Measurements from ENCODE around the gene MS4A14.
A peak's percentile ranks its signal among the peaks of the same experiment; 100 is the strongest.
"Not testable (repeated sequence)": the region's sequence is repeated elsewhere in the genome, so short reads cannot be mapped to it uniquely, and the experiment has no call there.

The MS4A14 gene

DNA sequence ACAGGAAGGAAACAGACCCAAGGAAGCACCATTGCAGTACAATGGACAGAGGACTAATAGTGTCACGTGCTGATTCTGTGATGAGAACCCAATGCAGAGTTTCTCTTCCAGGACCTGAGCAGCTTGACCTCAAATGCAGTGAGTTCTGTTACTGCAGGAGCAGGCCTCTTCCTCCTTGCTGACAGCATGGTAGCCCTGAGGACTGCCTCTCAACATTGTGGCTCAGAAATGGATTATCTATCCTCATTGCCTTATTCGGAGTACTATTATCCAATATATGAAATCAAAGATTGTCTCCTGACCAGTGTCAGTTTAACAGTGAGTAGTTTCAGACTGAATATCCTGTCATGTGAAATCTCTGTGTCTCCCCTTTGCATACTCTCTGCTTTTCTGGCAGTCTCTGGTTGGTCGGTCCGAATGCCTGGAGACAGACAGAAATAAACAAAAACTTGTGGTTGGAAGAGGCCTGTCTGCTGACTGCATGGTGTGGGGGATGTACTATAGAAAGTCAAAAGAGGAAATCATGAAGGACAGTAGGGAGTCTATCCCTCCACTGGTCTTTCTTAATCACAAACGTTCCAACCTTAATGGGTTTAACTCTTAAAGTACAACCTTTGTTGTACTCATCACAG, 6.9 kb upstream of the MS4A14 start:
- DNase-seq = peak; percentile 69

DNA sequence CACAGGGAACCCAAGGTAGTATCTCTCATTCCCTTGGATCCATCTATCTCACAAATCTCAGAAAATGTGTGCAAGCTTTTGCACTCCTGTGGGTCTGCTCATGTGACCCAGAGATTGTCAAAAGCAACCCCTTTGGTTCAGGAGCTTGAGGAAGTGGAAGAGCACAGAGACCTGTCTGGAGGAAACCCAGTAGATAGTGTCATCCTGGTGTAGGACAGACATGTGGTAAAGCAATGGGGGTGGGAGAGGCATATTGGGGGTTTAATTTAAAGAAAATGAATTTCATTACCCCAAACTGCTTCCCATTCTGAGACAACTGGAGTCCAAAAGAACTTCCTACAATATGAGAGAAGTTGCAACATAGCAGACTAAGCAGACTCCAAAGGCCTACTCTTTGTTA, 5.8 kb upstream of the MS4A14 start:
- DNase-seq = no peak

DNA sequence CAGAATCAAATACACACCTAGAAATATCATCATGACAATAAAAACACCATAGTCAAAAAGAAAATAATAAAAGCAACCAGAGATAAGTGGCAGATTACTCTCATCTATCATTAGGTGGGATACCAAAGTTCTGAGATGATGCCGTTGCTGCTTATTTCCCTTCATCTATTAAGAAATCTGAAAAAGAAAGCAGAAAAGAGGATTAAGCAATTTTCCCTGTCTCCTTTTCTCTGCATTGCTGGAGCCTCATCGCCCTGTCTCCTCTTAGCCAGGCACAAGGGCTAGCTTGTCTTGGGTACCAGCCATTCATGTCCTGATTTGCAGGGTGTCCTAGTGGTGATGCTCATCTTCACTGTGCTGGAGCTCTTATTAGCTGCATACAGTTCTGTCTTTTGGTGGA, 3.9 kb upstream of the MS4A14 start:
- no peak for DNase-seq

DNA sequence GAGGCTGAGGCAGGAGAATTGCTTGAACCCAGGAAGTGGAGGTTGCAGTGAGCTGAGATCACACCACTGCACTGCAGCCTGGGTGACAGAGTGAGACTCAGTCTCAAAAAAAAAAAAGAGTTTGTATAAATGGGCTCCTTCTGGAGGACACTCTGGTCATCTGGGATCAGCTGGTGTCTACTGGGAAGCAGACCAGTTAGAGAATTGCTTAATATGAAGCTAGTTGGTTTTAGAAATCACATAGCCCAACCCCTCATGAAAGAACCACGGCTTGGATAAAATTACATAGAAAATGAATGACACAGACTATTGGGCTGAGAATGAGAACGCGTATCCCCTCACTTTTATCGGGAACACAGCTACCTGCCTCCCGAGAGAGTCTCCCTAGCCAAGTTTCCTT, 3.2 kb upstream of the MS4A14 start:
- no peak for DNase-seq

DNA sequence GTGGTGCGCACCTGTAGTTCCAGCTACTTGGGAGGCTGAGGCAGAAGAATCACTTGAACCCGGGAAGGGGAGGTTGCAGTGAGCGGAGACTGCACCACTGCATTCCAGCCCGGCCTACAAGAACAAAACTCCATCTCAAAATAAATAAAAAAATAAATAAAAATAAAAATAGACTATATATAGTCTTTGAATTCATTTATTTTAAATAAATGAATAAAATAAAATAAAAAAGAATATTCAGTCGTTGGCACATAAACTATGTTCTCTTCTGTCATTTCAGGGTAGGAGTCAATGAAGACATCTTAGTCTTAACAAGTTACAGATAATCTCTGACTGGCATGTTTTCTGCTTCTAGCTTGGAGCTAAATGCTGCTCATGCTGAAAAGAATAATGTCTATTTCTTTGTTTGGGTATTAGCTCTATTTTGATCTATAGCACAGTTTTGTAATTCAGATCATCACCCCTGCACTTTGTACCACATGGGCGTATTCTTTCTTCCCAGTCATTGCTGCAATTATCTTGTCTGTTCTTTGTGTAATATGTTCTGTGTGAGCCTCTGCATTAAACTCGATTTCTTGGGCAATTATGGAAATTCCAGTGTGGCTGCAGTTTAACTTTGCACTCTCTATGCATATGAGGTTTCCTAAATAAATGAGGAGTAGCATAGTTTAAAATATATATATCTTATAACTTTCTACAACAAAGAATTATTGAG, 1.4 kb upstream of the MS4A14 start:
- DNase-seq = no peak

DNA sequence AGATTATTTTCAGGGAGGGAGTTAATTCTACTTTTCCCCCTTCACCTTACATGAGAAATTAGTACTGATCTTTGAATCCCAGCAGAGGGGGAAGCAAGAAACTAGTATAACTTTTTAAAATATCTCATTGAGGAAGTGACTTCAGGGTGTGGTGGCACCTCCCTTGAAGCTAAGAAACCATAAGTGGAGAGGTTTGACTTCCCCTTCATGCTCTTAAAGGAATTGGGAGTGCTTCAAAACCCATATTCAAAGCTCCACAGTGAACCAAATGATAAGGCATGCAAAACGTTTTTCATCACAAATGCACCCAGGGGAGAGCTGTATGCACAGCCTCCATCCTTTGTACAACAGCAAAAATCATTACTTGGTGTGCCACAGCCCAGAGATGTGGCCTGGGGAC, 540 bp downstream of the MS4A14 start:
- peak; percentile 64 for DNase-seq

DNA sequence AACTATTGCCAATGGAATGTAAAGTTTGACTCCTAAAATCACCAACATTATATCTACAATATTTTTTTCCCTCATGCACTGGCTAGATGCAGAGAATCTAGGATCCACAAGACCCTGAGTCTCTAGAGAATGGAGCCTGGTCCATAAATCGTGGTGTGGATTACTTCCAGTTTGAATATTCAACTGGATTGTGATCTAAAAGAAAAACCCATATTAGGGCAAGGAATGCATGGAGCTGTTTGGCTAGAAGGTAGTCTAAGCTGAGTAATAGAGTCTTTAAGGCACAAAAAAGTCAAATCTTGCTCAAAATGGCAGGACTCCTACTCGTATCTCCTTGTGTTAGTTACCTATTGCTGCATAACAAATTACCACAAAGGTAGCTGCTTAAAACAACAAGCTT, 23.8 kb downstream of the MS4A14 start:
- DNase-seq = no peak

DNA sequence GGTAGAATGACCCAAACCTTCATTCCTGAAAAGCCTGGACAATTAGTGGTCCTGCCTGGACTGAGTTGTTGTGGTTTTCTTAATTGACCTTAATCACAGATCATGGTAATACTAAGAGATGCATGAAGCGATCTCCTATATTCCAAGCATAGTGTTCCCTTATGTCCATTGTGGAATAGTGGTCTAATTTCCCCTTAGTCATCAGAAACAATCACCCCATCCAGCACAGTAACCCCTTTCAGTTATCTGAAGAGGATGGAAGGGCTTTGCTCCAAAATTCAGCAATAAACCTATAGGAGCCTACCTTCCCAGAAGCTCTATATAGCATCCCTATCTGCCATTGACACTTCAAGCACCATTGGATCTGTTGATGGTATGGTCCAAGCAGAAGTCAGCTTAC, 26.4 kb downstream of the MS4A14 start:
- DNase-seq = no peak

DNA sequence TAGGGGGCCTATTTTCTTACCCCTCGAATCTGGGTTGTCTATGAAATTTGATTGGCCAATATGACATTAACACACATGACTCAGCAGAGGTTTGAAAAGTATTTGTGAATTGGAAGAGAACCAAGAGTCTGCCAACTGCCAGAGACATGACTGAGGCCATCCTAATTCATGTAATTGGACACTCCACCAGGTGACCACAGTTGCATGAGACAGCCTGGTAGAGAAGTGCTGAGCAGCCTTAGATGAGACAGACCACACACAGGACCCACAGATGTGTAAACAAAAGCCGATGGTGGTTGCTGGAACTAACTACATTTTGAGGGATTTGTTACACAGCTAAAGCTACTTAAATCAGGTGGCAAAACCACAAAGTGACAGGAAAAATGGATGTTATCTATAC, 32.3 kb downstream of the MS4A14 start:
- peak; percentile 43 for DNase-seq

DNA sequence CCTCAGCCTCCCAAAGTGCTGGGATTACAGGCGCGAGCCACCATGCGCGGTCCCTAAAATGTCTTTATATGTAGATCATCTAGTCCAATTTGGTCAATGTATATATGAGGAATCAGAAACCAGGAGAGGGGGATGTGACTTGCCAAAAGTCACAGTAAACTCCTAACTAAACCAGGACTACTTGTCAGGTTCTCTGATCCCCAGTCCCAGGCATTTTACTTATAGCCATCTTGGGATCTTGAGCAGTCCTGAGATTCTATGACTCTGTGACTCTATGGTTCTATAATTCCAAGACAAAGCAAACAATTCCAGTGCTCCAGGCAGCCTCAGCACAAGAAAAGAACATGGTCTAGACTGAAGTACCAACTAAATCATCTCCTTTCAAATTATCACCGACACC, 33.0 kb downstream of the MS4A14 start, which contains the start of gene MS4A5:
Gene MS4A5 (plus strand): TSS at position 301 of the 400 bp plus-strand sequence. CDS start 103 bp downstream, outside the sequence.
- no peak for DNase-seq

DNA sequence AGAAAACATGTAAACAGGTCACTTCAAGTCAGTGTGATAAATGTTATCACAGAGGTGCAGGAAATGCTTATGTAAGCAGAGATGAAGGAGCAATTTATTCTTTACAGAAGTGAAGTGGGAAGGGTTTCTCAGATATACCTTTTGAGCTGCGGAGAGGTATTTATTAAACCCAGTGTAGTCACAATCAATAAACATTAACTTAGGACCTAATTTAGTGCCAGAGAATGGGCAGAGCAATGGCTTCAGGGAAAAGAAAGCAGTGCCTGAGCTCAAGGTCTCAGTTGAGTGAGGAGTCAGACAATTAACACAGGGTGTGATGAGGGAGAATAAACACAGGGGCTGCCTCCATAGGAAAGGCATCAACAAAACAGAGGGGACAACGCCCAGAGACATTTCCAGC, 35.0 kb downstream of the MS4A14 start:
- no peak for DNase-seq

DNA sequence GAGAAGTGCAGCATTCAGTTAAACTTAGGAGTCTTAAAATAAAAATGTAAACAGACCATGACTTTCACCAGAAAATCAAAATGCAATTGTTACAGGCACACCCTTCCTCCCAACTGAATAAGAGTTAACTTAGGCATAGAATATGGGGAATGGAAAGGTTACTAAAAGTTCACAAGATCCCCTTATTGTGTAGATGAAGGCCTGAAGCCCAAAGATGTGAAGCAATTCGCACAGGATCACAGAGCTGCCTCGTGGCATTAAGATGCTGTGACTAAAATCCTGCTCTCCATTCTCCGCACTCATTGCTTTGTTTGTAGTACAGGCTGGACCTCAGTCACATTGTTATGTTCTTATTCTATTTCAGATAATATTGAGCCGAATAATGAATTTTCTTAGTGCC, 37.1 kb downstream of the MS4A14 start:
- DNase-seq = no peak

DNA sequence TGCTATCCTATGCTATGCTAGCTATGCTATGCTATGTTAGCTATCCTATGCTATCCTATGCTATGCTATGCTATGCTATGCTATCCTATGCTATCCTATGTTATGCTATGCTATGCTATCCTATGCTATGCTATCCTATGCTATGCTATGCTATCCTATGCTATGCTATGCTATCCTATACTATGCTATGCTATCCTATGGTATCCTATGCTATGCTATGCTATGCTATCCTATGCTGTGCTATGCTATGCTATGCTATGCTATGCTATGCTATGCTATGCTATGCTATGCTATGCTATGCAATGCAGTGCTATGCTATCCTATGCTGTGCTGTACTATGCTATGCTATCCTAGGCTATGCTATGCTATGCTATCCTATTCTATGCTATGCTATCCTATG, 50.8 kb downstream of the MS4A14 start:
- no peak for DNase-seq

DNA sequence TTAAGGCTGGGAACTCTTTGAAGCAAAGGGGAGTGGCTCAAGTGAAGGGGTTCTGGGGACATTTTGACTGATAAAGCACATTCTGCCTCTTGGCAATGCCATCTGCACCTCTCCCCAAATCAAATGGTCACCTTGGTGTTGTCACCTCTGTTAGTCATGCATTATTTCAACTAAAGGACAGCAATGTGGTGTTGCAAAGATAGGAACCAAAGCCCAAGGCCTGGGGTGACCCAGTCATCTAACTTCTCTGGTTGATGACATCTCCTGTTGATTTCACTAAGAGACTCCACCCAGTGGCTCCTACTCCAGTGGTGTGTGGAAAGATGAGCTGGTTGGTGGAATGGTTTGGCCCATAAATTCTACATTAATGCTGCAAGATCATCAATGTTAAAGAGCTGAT, 51.6 kb downstream of the MS4A14 start:
- no peak for DNase-seq

DNA sequence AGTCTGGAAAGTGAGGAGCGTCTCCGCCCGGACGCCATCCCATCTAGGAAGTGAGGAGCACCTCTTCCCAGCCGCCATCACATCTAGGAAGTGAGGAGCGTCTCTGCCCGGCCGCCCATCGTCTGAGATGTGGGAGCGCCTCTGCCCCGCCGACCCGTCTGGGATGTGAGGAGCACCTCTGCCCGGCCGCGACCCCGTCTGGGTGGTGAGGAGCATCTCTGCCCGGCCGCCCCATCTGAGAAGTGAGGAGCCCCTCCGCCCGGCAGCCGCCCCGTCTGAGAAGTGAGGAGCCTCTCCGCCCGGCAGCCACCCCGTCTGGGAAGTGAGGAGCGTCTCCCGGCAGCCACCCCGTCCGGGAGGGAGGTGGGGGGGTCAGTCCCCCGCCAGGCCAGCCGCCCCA, 54.9 kb downstream of the MS4A14 start:
- not testable (repeated sequence) for DNase-seq

DNA sequence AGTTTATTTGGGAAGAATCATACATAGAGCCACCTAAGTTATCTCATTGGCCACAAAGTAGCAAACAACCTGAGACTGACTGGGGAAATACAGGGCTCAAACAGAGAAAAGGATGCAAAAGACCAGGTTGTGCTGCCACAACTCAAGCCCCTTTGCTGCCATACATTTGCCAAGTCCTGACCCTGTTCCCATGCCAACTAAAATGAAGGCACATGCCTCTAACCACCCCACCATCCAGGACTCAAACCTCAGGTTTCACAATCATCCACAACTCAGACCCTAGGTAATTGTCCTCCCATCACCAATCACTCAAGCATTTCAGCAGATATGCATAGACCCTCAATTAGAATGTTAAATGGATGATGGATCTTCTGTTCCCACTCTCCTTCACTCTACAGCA, 58.0 kb downstream of the MS4A14 start:
- no peak for DNase-seq

DNA sequence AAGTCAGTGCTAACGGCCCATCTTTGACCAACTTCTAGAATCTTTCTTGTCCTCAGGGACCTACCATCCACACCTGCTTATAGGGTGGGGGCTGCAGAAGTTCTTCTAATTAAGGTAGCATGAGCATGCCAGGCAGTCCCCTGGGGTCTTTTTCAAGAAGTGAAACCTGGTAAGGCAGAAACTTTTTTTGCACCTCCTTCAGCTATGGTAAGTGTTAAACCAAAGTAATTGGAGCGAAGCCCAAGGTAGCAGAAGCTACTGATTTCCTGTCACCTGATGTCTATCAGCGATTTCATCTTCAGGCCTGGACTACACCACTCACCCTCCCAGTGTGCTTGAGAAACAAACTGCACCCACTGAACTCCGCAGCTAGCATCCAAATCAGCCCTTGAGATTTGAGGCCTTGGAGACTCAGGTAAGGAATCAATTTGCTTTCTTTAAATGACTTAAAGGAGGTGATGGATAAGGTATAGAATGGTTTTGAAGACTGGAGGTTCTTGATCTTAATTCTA, 59.3 kb downstream of the MS4A14 start, which contains the start of gene MS4A1:
Gene MS4A1 (plus strand): TSS at position 317 of the 512 bp plus-strand sequence. CDS start 6,528 bp downstream, outside the sequence.
- DNase-seq = no peak

DNA sequence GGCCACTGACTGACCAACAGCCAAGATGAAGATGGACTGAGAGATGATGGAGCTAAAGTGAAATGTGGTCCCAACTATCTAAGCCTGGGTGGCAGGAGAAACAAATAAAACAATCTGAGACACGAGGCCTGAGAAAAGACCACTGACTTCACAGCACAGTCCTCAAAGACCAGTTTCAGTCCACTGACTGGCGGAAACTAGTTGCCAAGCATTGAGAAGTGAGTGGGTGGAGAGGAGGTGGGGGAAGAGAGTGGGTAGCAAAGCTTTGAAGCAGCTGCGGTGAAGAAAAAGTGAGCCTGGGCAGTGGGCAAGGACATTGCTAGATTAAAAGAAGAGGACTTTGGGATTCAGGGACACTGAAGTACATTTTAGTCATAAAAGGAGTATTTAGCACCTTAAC, 61.3 kb downstream of the MS4A14 start:
- no peak for DNase-seq

DNA sequence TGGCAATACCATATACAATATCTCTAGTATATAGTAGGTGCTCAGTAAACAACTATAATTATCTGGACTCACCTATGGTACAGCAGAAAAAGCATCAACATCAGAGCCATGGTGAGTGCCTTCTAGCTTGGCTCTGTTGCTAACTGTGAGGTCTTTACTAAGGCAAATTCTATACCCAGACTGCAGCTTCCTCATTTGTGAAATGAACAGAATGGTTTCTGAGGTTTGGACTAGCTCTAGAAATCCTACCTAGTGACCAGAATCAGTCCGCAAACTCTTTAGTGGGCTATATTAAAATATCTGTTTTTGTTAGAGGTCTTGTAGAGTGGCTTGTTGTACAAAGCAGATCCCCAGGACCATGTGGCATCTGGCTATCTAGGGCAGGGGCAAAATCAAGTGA, 63.1 kb downstream of the MS4A14 start:
- DNase-seq = no peak

Measured in OCI-M1 (cell line).